Ascending aorta (tissue), 2 donors: ENCODE data around the gene SPIRE2. TPM values are rescaled to one million over a fixed set of nuclear protein-coding genes. Genes with fewer than 3 reads are reported as not detected.
"Not testable (repeated sequence)": the region's sequence is repeated elsewhere in the genome, so short reads cannot be mapped to it uniquely, and the experiment has no call there.

ENCODE experiments used
- DNase-seq, 2 donors: peaks; one replicate each; pipeline ENCODE4 v3.0.0-alpha.2; 2019; ENCODE audit warnings: low spot score in 2 of 2
- H3K27ac ChIP-seq, 2 donors: fragments of 200-600 bp; sonication (generic); one replicate each; pipeline ENCODE4 v1.5.1; 2016 to 2017; ENCODE audit warnings: mild to moderate bottlenecking in 1 of 2
- H3K27me3 ChIP-seq: fragments of 200-600 bp; sonication (generic); one replicate; pipeline ENCODE4 v1.5.1; 2017
- H3K36me3 ChIP-seq, 2 donors: fragments of 200-600 bp; sonication (generic); one replicate each; pipeline ENCODE4 v1.5.1; 2016
- H3K4me1 ChIP-seq, 2 donors: fragments of 200-600 bp; sonication (generic); one replicate each; pipeline ENCODE4 v1.5.1; 2016 to 2017; ENCODE audit warnings: mild to moderate bottlenecking in 1 of 2
- H3K4me3 ChIP-seq, 2 donors: fragments of 200-600 bp; sonication (generic); one replicate each; pipeline ENCODE4 v1.5.1; 2016 to 2017; ENCODE audit warnings: mild to moderate bottlenecking in 1 of 2
- H3K9me3 ChIP-seq, 2 donors: fragments of 200-600 bp; sonication (generic); one replicate each; pipeline ENCODE4 v1.5.1; 2016
- intact Hi-C: fragments of 100-400 bp; cut with DNase I; formaldehyde crosslinking; loops from one replicate; pipeline ENCODE4 v1.15.1; 2023
- total RNA-seq: library from RNA; depleted of rRNA; stranded (reverse); fragments of >200 nt; gene quantifications from one replicate; pipeline ENCODE4 v1.1.0, GENCODE V29; 2016
- TF ChIP-seq, protein P1 (sequence below), 3 experiments: fragments of 200-600 bp in 2 of 3; fragments of 450-650 bp in 1 of 3; sonication (generic) in 2 of 3; IDR thresholded peaks; one replicate each; pipeline ENCODE4 v1.5.1; 2016 to 2019; ENCODE audit warnings: antibody characterized with exemption in 3 of 3, mild to moderate bottlenecking in 1 of 3, moderate library complexity in 1 of 3

SPIRE2 gene
- total RNA-seq, 1 donor from 2014 or later: not detected

DNA sequence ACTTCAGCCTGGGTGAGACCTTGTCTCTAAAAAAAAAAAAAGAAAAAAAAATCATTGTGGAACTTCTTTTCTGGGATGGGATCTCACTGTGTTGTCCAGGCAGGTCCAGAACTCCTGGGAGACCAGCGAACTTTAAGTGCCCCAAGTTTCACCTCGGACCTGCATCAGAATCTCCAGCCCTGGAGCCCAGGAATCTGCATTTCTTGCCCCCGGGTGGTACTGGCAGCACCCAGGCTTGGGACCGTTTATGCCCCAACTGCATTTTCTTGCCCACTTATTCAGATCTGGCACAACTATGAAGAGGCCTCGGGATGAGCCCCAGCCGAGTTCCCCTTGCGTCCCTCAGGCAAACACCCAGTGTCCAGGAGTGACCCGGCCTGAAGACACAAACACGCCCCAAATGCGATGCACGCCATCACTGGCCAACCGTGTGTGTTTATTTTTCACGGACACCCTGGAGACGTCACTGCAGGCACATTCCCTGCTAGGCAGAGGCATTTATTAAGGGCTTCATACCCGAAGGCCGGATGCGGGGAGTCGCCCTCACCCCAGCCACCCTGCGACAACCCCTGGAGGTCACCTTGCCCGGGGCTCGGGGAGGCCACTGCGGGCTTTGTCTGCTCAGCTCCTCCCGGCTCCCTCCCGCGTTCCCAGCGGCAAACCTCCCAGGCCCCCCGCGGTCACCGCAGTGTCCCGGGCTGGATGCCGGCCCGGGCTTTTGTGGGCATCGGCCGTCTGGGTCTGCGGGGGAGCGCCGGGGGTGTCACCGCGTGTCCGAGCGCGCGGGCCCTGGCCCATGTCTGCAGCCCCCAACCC lies 684 bp upstream of the SPIRE2 start:
- H3K27me3 ChIP-seq: no peaks in the 10 kb centered on the region
- H3K4me1 ChIP-seq: peaks cover 5 to 8% of the 10 kb centered on the region in 2 donors
- H3K4me3 ChIP-seq: peak overlapping the region; percentile 45 to 76
- intact Hi-C loops: no loop called here
- DNase-seq: no peak
- H3K27ac ChIP-seq: peak overlapping the region in 1 of 2 donors; percentile 37
- TF ChIP-seq, protein P1, sequence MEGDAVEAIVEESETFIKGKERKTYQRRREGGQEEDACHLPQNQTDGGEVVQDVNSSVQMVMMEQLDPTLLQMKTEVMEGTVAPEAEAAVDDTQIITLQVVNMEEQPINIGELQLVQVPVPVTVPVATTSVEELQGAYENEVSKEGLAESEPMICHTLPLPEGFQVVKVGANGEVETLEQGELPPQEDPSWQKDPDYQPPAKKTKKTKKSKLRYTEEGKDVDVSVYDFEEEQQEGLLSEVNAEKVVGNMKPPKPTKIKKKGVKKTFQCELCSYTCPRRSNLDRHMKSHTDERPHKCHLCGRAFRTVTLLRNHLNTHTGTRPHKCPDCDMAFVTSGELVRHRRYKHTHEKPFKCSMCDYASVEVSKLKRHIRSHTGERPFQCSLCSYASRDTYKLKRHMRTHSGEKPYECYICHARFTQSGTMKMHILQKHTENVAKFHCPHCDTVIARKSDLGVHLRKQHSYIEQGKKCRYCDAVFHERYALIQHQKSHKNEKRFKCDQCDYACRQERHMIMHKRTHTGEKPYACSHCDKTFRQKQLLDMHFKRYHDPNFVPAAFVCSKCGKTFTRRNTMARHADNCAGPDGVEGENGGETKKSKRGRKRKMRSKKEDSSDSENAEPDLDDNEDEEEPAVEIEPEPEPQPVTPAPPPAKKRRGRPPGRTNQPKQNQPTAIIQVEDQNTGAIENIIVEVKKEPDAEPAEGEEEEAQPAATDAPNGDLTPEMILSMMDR (IDR thresholded peaks at IDR 0.05): no peak
- H3K9me3 ChIP-seq: no peaks in the 10 kb centered on the region
- H3K36me3 ChIP-seq: no peaks in the 10 kb centered on the region

DNA sequence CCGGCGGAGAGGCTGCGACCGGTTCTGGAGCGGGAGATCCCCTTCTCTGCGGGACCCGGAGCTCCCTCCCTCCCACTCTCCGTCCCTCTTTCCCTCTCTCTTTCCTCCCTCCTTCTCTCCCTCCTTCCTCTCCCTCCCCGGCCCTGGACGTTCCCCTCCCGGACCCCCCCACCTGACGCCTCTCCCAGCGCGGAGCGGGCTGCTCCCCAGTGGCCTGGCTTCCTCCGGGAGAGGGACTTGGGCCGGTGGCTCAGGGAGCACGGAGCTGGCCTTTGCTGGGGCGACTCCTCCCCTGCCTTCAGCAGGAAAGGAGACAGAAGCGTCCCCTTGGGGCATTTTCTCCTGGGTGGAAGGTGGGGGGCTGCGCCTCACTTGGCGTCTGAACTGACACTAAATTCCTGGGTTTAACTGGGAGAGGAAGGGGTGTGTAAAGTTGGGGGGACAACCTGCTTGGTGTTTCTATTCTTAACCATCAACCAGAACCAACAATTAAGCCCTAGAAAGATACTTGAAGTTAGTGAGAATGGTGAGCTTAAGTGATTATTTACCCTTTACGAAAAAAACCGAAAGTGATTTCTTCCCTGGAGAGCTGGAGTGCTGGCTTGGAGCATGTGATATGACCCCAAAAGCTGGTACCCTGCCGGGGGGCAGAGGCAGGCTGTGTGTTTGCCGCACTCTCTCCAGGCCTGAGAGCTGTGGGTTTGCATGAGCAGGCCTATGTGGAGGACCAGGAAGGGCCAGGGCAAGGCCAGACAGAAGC lies 775 bp downstream of the SPIRE2 start:
- intact Hi-C loops: no loop called here
- TF ChIP-seq, protein P1 (IDR thresholded peaks at IDR 0.05): no peak
- no peak for DNase-seq
- peak overlapping the region; percentile 44 to 62 for H3K4me3 ChIP-seq
- H3K4me1 ChIP-seq: peaks cover 5 to 8% of the 10 kb centered on the region in 2 donors
- no peaks in the 10 kb centered on the region for H3K9me3 ChIP-seq
- H3K27ac ChIP-seq: no peak overlapping the region
- H3K36me3 ChIP-seq: no peaks in the 10 kb centered on the region
- no peaks in the 10 kb centered on the region for H3K27me3 ChIP-seq

DNA sequence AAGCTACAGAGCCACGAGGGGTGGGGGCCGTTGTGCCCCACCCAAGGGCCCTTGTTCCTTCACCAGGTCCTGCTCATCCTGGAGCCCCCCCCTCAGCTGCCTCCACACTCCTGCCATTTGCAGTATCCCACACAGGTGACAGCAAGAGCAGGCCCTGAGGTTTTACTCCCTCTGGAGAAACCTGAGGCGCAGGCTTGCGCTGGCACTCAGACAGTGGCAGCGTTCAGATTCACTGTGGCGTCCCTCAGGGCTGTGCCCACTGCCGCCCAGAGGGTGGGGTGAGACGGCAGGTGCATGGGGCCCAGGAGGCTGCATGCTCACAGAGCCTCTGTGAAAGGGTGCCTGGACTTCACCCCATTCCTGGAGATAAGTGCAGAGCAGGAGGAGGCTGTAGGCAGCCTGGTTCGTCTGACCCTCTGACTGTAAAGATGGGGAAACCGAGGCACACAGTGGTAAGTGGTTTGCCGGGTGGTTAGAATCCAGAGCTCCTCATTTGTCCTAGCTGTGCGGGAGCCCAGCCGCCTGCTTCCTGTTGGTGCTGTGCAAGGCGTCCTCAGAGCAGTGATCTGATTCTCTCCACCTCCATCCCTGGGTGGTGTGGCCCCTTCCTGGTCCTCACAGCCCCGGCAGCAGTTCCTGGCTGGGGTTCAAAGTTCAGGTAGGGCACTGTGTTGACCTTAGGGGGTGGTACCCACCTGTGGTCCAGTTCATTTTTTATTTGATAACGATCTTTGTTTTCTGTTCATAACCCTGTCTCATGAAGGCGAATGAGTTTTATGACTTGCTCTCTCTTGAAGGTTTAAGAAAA lies 1.6 kb downstream of the SPIRE2 start:
- Histone ChIP-seq H3K9me3 (no peaks in the 10 kb centered on the region), H3K27me3 (no peaks in the 10 kb centered on the region), H3K4me1 (peaks cover 5 to 8% of the 10 kb centered on the region in 2 donors), H3K27ac (no peak overlapping the region), H3K36me3 (no peaks in the 10 kb centered on the region), H3K4me3 (no peak overlapping the region)
- TF ChIP-seq, protein P1 (IDR thresholded peaks at IDR 0.05): no peak
- DNase-seq: no peak
- intact Hi-C loops: no loop called here

DNA sequence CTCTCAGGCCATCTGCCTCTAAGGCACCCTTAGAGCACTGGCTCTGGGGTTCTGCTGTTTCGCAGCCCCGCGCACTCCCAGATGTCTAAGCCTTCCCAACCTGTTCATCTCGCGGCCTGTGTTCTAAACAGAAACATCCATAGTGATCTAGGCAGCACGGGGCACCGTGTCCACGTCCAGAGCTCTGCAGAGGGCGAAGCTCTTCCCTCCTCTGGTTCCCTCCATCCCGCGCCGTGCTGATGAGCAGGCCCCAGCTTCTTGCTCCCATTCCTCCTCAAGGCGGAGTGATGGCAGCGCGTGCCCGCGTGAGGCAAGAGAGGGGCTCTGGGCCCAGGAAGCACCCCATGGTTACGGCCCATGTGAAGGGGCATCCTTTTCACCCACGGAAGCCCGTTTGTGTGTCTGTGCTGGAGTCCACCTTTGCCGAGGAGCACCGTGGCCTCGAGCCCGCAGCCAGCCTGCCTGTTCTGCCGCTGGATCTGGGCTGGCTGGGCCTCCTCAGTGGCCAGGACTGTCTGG lies 3.6 kb downstream of the SPIRE2 start:
- no peak for DNase-seq
- H3K27me3 ChIP-seq: no peaks in the 10 kb centered on the region
- H3K9me3 ChIP-seq: no peaks in the 10 kb centered on the region
- no peaks in the 10 kb centered on the region for H3K36me3 ChIP-seq
- peaks cover 5 to 8% of the 10 kb centered on the region in 2 donors for H3K4me1 ChIP-seq
- intact Hi-C loops: no loop called here
- TF ChIP-seq, protein P1 (IDR thresholded peaks at IDR 0.05): no peak
- no peak overlapping the region for H3K27ac ChIP-seq
- no peak overlapping the region for H3K4me3 ChIP-seq

DNA sequence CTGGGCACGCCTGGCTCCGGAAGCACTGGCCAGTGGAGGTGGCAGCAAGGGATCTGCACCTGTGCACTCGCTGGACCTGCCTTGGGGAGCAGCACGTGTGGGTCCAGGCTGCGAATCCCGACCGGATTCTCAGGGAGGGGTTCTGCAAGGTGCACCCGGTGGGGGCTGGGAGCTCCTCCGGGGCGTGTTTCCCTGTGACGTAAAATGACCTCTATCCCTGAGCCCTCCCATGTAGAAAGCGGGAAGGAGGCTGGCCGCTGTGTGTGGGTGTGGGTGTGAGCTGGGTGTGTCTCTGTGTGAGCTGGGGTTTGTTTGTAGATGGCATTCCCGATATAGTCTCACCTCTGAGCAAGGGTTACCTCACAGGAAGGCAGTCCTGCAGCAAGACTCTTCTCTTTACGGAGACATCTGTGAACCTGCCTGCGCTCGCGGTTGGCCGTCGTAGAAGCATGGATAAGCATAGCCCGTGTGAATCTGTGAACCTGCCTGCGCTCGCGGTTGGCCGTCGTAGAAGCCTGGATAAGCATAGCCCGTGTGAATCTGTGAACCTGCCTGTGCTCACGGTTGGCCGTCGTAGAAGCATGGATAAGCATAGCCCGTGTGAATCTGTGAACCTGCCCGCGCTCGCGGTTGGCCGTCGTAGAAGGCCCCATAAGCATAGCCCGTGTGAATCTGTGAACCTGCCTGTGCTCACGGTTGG lies 5.5 kb downstream of the SPIRE2 start:
- H3K27ac ChIP-seq, H3K9me3 ChIP-seq, DNase-seq, H3K4me1 ChIP-seq, H3K4me3 ChIP-seq, intact Hi-C loops, H3K27me3 ChIP-seq, H3K36me3 ChIP-seq: not testable (repeated sequence)

DNA sequence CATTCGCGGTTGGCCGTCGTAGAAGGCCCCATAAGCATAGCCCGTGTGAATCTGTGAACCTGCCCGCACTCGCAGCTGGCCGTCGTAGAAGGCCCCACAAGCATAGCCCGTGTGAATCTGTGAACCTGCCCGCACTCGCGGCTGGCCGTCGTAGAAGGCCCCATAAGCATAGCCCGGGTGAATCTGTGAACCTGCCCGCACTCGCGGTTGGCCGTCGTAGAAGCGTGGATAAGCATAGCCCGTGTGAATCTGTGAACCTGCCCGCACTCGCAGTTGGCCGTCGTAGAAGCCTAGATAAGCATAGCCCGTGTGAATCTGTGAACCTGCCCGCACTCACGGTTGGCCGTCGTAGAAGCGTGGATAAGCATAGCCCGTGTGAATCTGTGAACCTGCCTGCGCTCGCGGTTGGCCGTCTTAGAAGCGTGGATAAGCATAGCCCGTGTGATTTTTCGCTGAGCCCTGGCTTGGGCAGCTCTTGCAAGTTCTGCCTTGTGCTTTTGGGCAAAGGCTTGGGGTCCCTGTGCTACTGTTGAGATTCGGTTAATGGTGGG lies 6.6 kb downstream of the SPIRE2 start:
- intact Hi-C loops, H3K4me1 ChIP-seq, H3K4me3 ChIP-seq, H3K36me3 ChIP-seq, H3K27ac ChIP-seq, H3K27me3 ChIP-seq, DNase-seq, H3K9me3 ChIP-seq: not testable (repeated sequence)

DNA sequence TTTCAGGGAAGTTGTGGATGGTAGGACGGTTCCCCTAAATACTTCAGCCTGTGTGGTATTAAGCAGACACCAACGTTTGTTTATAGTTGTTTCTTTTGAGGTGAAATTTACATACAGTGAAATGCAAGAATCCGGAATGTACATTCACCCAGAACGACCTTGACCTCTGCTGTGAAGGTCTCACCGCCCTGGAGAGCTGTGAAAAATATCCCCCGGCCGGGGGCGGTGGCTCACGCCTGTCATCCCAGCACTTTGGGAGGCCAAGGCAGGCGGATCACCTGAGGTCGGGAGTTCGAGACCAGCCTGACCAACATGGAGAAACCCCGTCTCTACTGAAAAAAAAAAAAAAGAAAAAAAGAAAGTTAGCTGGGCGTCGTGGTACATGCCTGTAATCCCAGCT lies 8.2 kb downstream of the SPIRE2 start:
- intact Hi-C loops, H3K4me3 ChIP-seq, DNase-seq, H3K4me1 ChIP-seq, H3K9me3 ChIP-seq, H3K27me3 ChIP-seq, H3K27ac ChIP-seq, H3K36me3 ChIP-seq: not testable (repeated sequence)
